HepG2 (cell line): ENCODE results near the gene ANKRD31. TPM values are rescaled to one million over a fixed set of nuclear protein-coding genes. Genes with fewer than 3 reads are reported as not detected.

Source experiments
- ATAC-seq: fragments of 200-7000 bp; cut with Tn5 transposase; 3 replicates; pipeline ENCODE4 v1.9.1; 2020; ENCODE audit warnings: mild to moderate bottlenecking, moderate library complexity
- BruUV-seq: library from RNA; stranded (reverse); fragments of 400-500 nt; replicated peaks from 2 replicates; lab custom pipeline; 2021; lab: Mats Ljungman, UMichigan
- CTCF ChIA-PET: fragments of 300-600 bp; formaldehyde crosslinking; extraction: SDS; loops from one replicate; lab custom pipeline; 2021; ENCODE audit warnings: low total read pairs, inconsistent platforms, low intra/inter-chr PET ratio; lab: Yijun Ruan, JAX
- POLR2A ChIA-PET: fragments of 350-600 bp; sonication (Branson Sonifier 250); formaldehyde crosslinking; loops from one replicate; lab custom pipeline; 2020; ENCODE audit warnings: antibody characterized with exemption, inconsistent platforms; lab: Yijun Ruan, JAX
- DNase-seq: peaks from one replicate; pipeline ENCODE4 v3.0.0-alpha.2; 2015; ENCODE audit warnings: low spot score
- FAIRE-seq: peaks from 3 replicates; lab custom pipeline; 2011; peaks lifted over from hg19 to GRCh38; lab: Jason Lieb, UNC
- H2AFZ ChIP-seq: one replicate; pipeline ENCODE4 v1.6.1; 2011; ENCODE audit warnings: low read length, inconsistent platforms
- H3K27ac ChIP-seq: fragments of 300-600 bp; 3 replicates; pipeline ENCODE4 v1.8.0; 2011; ENCODE audit warnings: mixed run types, mild to moderate bottlenecking, mixed read lengths, low read length, inconsistent platforms; ENCODE audit not compliant: insufficient read depth; ENCODE audit errors: extremely low read length
- H3K27me3 ChIP-seq, 2 experiments: fragments of 200-600 bp in 1 of 2; 2 replicates in 1 of 2; 3 replicates in 1 of 2; pipeline versions ENCODE4 v1.6.0 to v1.8.0; 2011; ENCODE audit warnings: low read length in 2 of 2, mild to moderate bottlenecking in 2 of 2, moderate library complexity in 2 of 2, inconsistent platforms in 1 of 2; ENCODE audit not compliant: insufficient read depth in 2 of 2, control insufficient read depth in 1 of 2
- H3K36me3 ChIP-seq, 2 experiments: fragments of 200-600 bp in 1 of 2; replicated peaks in 1 of 2; 2 replicates in 1 of 2; 3 replicates in 1 of 2; pipeline versions ENCODE4 v1.5.1 to v1.8.0; 2011; ENCODE audit warnings: low read length in 2 of 2, inconsistent platforms in 1 of 2; ENCODE audit not compliant: insufficient read depth in 2 of 2, control insufficient read depth in 1 of 2
- H3K4me1 ChIP-seq: 2 replicates; pipeline ENCODE4 v1.5.1; 2012; ENCODE audit warnings: low read length, inconsistent platforms; ENCODE audit not compliant: insufficient read depth
- H3K4me2 ChIP-seq: 2 replicates; pipeline ENCODE4 v1.6.0; 2011; ENCODE audit warnings: low read depth, low read length, inconsistent platforms
- H3K4me3 ChIP-seq, 3 experiments: fragments of 200-600 bp in 1 of 3; sonication (generic), shearing (Covaris generic) in 1 of 3; replicated peaks in 1 of 3; 2 replicates each; pipeline ENCODE4 v1.5.1; 2011 to 2016; ENCODE audit warnings: low read length in 3 of 3, inconsistent platforms in 2 of 3, low read depth in 2 of 3, mild to moderate bottlenecking in 2 of 3, control low read depth in 1 of 3, mixed read lengths in 1 of 3; ENCODE audit not compliant: insufficient read depth in 1 of 3
- H3K79me2 ChIP-seq: one replicate; pipeline ENCODE4 v1.6.1; 2011; ENCODE audit warnings: low read length, inconsistent platforms; ENCODE audit not compliant: insufficient read depth
- H3K9ac ChIP-seq: 2 replicates; pipeline ENCODE4 v1.6.0; 2011; ENCODE audit warnings: mild to moderate bottlenecking, low read depth, low read length, inconsistent platforms; ENCODE audit not compliant: insufficient read depth
- H3K9me3 ChIP-seq: 2 replicates; pipeline ENCODE4 v1.5.1; 2012; ENCODE audit warnings: mild to moderate bottlenecking, low read length
- H4K20me1 ChIP-seq: 2 replicates; pipeline ENCODE4 v1.6.0; 2011; ENCODE audit warnings: inconsistent platforms, mild to moderate bottlenecking, low read length, moderate library complexity; ENCODE audit not compliant: insufficient read depth
- CERS6 ChIP-seq: sonication (generic); formaldehyde crosslinking; IDR thresholded peaks from 2 replicates; pipeline ENCODE4 v1.5.0; 2020; ENCODE audit warnings: missing genetic modification reagents
- NBN ChIP-seq: fragments of 450-650 bp; conservative IDR thresholded peaks from 2 replicates; pipeline ENCODE4 v1.6.1; 2017
- NR2F6 ChIP-seq, 2 experiments: IDR thresholded peaks; 2 replicates each; pipeline ENCODE4 v1.6.1; 2016; ENCODE audit warnings: antibody characterized with exemption in 1 of 2, mild to moderate bottlenecking in 1 of 2
- RFX5 ChIP-seq: IDR thresholded peaks from 2 replicates; pipeline ENCODE4 v1.6.1; 2011; ENCODE audit warnings: low read depth, low read length, improper control_type of control experiment
- ZBTB26 ChIP-seq: IDR thresholded peaks from 2 replicates; pipeline ENCODE4 v1.6.1; 2016; ENCODE audit warnings: missing compliant biosample characterization, missing genetic modification reagents, borderline replicate concordance
- ZBTB46 ChIP-seq: sonication (generic); formaldehyde crosslinking; IDR thresholded peaks from 2 replicates; pipeline ENCODE4 v1.4.0; 2020; ENCODE audit warnings: mild to moderate bottlenecking, missing genetic modification reagents, borderline replicate concordance
- ZFP91 ChIP-seq: sonication (generic); formaldehyde crosslinking; IDR thresholded peaks from 2 replicates; pipeline ENCODE4 v1.9.0; 2022; ENCODE audit warnings: missing genetic modification reagents, mild to moderate bottlenecking, borderline replicate concordance
- ZNF350 ChIP-seq: sonication (generic); formaldehyde crosslinking; IDR thresholded peaks from 2 replicates; pipeline ENCODE4 v1.4.0; 2020; ENCODE audit warnings: mild to moderate bottlenecking, low read depth, missing genetic modification reagents, borderline replicate concordance
- ZNF83 ChIP-seq: sonication (generic); formaldehyde crosslinking; IDR thresholded peaks from 2 replicates; pipeline ENCODE4 v1.4.0; 2020; ENCODE audit warnings: missing genetic modification reagents, mild to moderate bottlenecking, borderline replicate concordance
- WGBS: methylation state at CpG from one replicate; pipeline ENCODE4 v1.1.6; 2017; ENCODE audit warnings: low lambda C conversion rate; 5-methylcytosine and 5-hydroxymethylcytosine counted together
- in situ Hi-C: cut with HindIII; loops from 2 replicates; pipeline ENCODE4 v1.10.0; 2017; ENCODE audit warnings: low pct_unique_long_range_greater_than_20kb; ENCODE audit not compliant: extremely low pct_ligation_motif_present
- intact Hi-C: fragments of 100-400 bp; cut with micrococcal nuclease; formaldehyde crosslinking; loops from one replicate; pipeline ENCODE4 v1.10.0; 2022; ENCODE audit not compliant: unreplicated experiment
- polyA plus RNA-seq, 8 experiments: library from polyadenylated mRNA; depleted of rRNA in 3 of 8; stranded (reverse) in 7 of 8; unstranded in 1 of 8; fragments of >200 nt; fragmentation: Illumina TruSeq in 4 of 8; extraction: Trizol in 4 of 8; gene quantifications; 2 replicates each; pipeline versions ENCODE4 v1.2.1 to v1.2.3, GENCODE V29; 2011 to 2016; ENCODE audit warnings: low read depth in 4 of 8, missing spikeins in 1 of 8, mixed read lengths in 1 of 8; ENCODE audit not compliant: insufficient read depth in 1 of 8
- total RNA-seq, 5 experiments: library from RNA; depleted of rRNA; stranded (reverse); fragments of >200 nt; fragmentation: Illumina TruSeq; extraction: Trizol; gene quantifications; 2 replicates each; pipeline ENCODE4 v1.2.3, GENCODE V29; 2016; ENCODE audit warnings: low read depth in 1 of 5

ANKRD31 gene
- total and polyA plus RNA-seq, 2 of the 13 experiments (the other 11 are each of a cell fraction or from before 2014, with no cell fraction given): 0.01 to 0.09 TPM

- 30% methylated on average over 7 of the region's 7 CpGs for WGBS
- peak; percentile 30 for FAIRE-seq
- Histone ChIP-seq H3K4me1 (peaks cover 33% of the 10 kb centered on the region), H3K9me3 (no peaks in the 10 kb centered on the region), H3K4me3 (no peak overlapping the region), H3K9ac (no peak overlapping the region), H3K36me3 (no peaks in the 10 kb centered on the region), H3K79me2 (no peaks in the 10 kb centered on the region), H3K27me3 (peaks cover 19 to 50% of the 10 kb centered on the region in 2 experiments), H3K4me2 (no peak overlapping the region), H4K20me1 (no peaks in the 10 kb centered on the region), H2AFZ (no peak overlapping the region), H3K27ac (no peak overlapping the region)
- no peak for DNase-seq
- intact Hi-C loops (loop anchor here (5.0 to 10.0 kb wide), 2 partner anchors 104 to 184 kb away; partner anchors contain the start of gene ANKRD31), in situ Hi-C loops (loop anchor here (10.0 kb wide), 1 partner anchor 214 kb away; no protein-coding TSS in a partner anchor)
- TF ChIP-seq CERS6 (CRISPR knock-in tag) (no peak), ZNF83 (no peak), NR2F6 (IDR thresholded peaks at IDR 0.05) (no peak), NR2F6 (CRISPR knock-in tag; IDR thresholded peaks at IDR 0.05) (peak; percentile 24; the same call in 1 of the 2 replicates)
- ATAC-seq: no peak
- ChIA-PET CTCF (no interaction called here), POLR2A (no interaction called here)
- no TSS peak for BruUV-seq
These were observed 185.4 kb downstream of the ANKRD31 start for GRCh38 chr5:75051217-75051751.

- ChIA-PET POLR2A (no interaction called here), CTCF (interaction anchor here (1.6 kb wide), 1 partner anchor 215 kb away, joined by 10 read pairs; no protein-coding TSS in a partner anchor)
- TF ChIP-seq RFX5: no peak
- TF ChIP-seq ZBTB26 (CRISPR knock-in tag): no peak
- TF ChIP-seq ZFP91 (CRISPR knock-in tag): peak; percentile 34; the same call in 1 of the 2 replicates
- no peak for TF ChIP-seq NBN
- no peak for TF ChIP-seq ZBTB46 (CRISPR knock-in tag)
- TF ChIP-seq ZNF350 (CRISPR knock-in tag): 0 out of 2 replicates have a peak, but pooled peaks have one; percentile 9
- DNase-seq (peak; percentile 30), ATAC-seq (peak; percentile 74), FAIRE-seq (no peak)
- Histone ChIP-seq H3K27me3 (peaks cover 16 to 42% of the 10 kb centered on the region in 2 experiments), H3K4me2 (no peak overlapping the region), H3K9me3 (no peaks in the 10 kb centered on the region), H4K20me1 (no peaks in the 10 kb centered on the region), H3K9ac (no peak overlapping the region), H3K36me3 (no peaks in the 10 kb centered on the region), H3K27ac (no peak overlapping the region), H3K4me3 (no peak overlapping the region), H3K79me2 (no peaks in the 10 kb centered on the region), H3K4me1 (peaks cover 33% of the 10 kb centered on the region), H2AFZ (no peak overlapping the region)
- no TSS peak for BruUV-seq
- intact Hi-C loops: loop anchor here (1.0 to 10.0 kb wide), 3 partner anchors 39 to 184 kb away; partner anchors contain the start of gene ANKRD31
- 82% methylated on average over 11 of the region's 11 CpGs for WGBS
- in situ Hi-C loops: loop anchor here (10.0 kb wide), 1 partner anchor 214 kb away; no protein-coding TSS in a partner anchor
These were observed 186.3 kb downstream of the ANKRD31 start for GRCh38 chr5:75050415-75050814.
